HepG2 (cell line): Measurements from ENCODE around the gene FPGS. TPM values are rescaled to one million over a fixed set of nuclear protein-coding genes. Genes with fewer than 3 reads are reported as not detected.

Source experiments
- AHR ChIP-seq: IDR thresholded peaks from 2 replicates; pipeline ENCODE4 v1.6.1; 2018; ENCODE audit warnings: missing genetic modification reagents, missing compliant biosample characterization
- BCL6 ChIP-seq: IDR thresholded peaks from 2 replicates; pipeline ENCODE4 v1.6.1; 2016; ENCODE audit warnings: missing genetic modification reagents, missing compliant biosample characterization
- DNMT1 ChIP-seq: sonication (generic); formaldehyde crosslinking; IDR thresholded peaks from 2 replicates; pipeline ENCODE4 v1.5.1; 2020; ENCODE audit warnings: mild to moderate bottlenecking, missing genetic modification reagents
- GATA4 ChIP-seq: sonication (generic); IDR thresholded peaks from 2 replicates; pipeline ENCODE4 v1.6.1; 2016; ENCODE audit warnings: antibody characterized with exemption, low read depth, borderline replicate concordance
- HOXD1 ChIP-seq: sonication (generic); formaldehyde crosslinking; IDR thresholded peaks from 2 replicates; pipeline ENCODE4 v1.5.0; 2020; ENCODE audit warnings: missing genetic modification reagents
- MYNN ChIP-seq: sonication (generic); formaldehyde crosslinking; IDR thresholded peaks from 2 replicates; pipeline ENCODE4 v1.4.0; 2020; ENCODE audit warnings: mild to moderate bottlenecking, low read depth, missing genetic modification reagents
- NR2F6 ChIP-seq, 2 experiments: IDR thresholded peaks; 2 replicates each; pipeline ENCODE4 v1.6.1; 2016; ENCODE audit warnings: antibody characterized with exemption in 1 of 2, mild to moderate bottlenecking in 1 of 2
- RNF2 ChIP-seq: fragments of 450-650 bp; conservative IDR thresholded peaks from 2 replicates; pipeline ENCODE4 v1.6.1; 2016; ENCODE audit warnings: low read depth
- RXRB ChIP-seq: IDR thresholded peaks from 2 replicates; pipeline ENCODE4 v1.6.1; 2016; ENCODE audit warnings: borderline replicate concordance, missing genetic modification reagents, missing compliant biosample characterization
- SSRP1 ChIP-seq: IDR thresholded peaks from 2 replicates; pipeline ENCODE4 v1.6.1; 2016; ENCODE audit warnings: control low read depth
- ZNF468 ChIP-seq: sonication (generic); formaldehyde crosslinking; IDR thresholded peaks from 2 replicates; pipeline ENCODE4 v1.8.0; 2022; ENCODE audit warnings: mild to moderate bottlenecking, moderate library complexity, missing genetic modification reagents
- ZNF484 ChIP-seq: sonication (generic); formaldehyde crosslinking; IDR thresholded peaks from 2 replicates; pipeline ENCODE4 v1.5.1; 2020; ENCODE audit warnings: mild to moderate bottlenecking, low read depth, missing genetic modification reagents, borderline replicate concordance
- ZNF556 ChIP-seq: sonication (generic); formaldehyde crosslinking; IDR thresholded peaks from 2 replicates; pipeline ENCODE4 v1.4.0; 2020; ENCODE audit warnings: mild to moderate bottlenecking, missing genetic modification reagents, borderline replicate concordance
- ZNF83 ChIP-seq: sonication (generic); formaldehyde crosslinking; IDR thresholded peaks from 2 replicates; pipeline ENCODE4 v1.4.0; 2020; ENCODE audit warnings: missing genetic modification reagents, mild to moderate bottlenecking, borderline replicate concordance
- polyA plus RNA-seq, 8 experiments: library from polyadenylated mRNA; depleted of rRNA in 3 of 8; stranded (reverse) in 7 of 8; unstranded in 1 of 8; fragments of >200 nt; fragmentation: Illumina TruSeq in 4 of 8; extraction: Trizol in 4 of 8; gene quantifications; 2 replicates each; pipeline versions ENCODE4 v1.2.1 to v1.2.3, GENCODE V29; 2011 to 2016; ENCODE audit warnings: low read depth in 4 of 8, missing spikeins in 1 of 8, mixed read lengths in 1 of 8; ENCODE audit not compliant: insufficient read depth in 1 of 8
- total RNA-seq, 5 experiments: library from RNA; depleted of rRNA; stranded (reverse); fragments of >200 nt; fragmentation: Illumina TruSeq; extraction: Trizol; gene quantifications; 2 replicates each; pipeline ENCODE4 v1.2.3, GENCODE V29; 2016; ENCODE audit warnings: low read depth in 1 of 5
- TF ChIP-seq, protein P1 (sequence below): sonication (generic); formaldehyde crosslinking; IDR thresholded peaks from 2 replicates; pipeline ENCODE4 v1.4.0; 2020; ENCODE audit warnings: mild to moderate bottlenecking, missing genetic modification reagents
- TF ChIP-seq, protein P2 (sequence below): sonication (generic); formaldehyde crosslinking; IDR thresholded peaks from 2 replicates; pipeline ENCODE4 v1.5.0; 2020; ENCODE audit warnings: missing genetic modification reagents
- TF ChIP-seq, protein P3 (sequence below): sonication (generic); formaldehyde crosslinking; IDR thresholded peaks from 2 replicates; pipeline ENCODE4 v1.4.0; 2020; ENCODE audit warnings: missing genetic modification reagents
- TF ChIP-seq, protein P4 (sequence below): sonication (generic); formaldehyde crosslinking; IDR thresholded peaks from 2 replicates; pipeline ENCODE4; 2020; ENCODE audit warnings: missing genetic modification reagents, mild to moderate bottlenecking, borderline replicate concordance
- TF ChIP-seq, protein P5 (sequence below): sonication (generic); formaldehyde crosslinking; IDR thresholded peaks from 2 replicates; pipeline ENCODE4 v1.4.0; 2020; ENCODE audit warnings: missing genetic modification reagents, mild to moderate bottlenecking, borderline replicate concordance

The FPGS gene
- total and polyA plus RNA-seq, 2 of the 13 experiments (the other 11 are each of a cell fraction or from before 2014, with no cell fraction given): 35.6 to 36.8 TPM

DNA sequence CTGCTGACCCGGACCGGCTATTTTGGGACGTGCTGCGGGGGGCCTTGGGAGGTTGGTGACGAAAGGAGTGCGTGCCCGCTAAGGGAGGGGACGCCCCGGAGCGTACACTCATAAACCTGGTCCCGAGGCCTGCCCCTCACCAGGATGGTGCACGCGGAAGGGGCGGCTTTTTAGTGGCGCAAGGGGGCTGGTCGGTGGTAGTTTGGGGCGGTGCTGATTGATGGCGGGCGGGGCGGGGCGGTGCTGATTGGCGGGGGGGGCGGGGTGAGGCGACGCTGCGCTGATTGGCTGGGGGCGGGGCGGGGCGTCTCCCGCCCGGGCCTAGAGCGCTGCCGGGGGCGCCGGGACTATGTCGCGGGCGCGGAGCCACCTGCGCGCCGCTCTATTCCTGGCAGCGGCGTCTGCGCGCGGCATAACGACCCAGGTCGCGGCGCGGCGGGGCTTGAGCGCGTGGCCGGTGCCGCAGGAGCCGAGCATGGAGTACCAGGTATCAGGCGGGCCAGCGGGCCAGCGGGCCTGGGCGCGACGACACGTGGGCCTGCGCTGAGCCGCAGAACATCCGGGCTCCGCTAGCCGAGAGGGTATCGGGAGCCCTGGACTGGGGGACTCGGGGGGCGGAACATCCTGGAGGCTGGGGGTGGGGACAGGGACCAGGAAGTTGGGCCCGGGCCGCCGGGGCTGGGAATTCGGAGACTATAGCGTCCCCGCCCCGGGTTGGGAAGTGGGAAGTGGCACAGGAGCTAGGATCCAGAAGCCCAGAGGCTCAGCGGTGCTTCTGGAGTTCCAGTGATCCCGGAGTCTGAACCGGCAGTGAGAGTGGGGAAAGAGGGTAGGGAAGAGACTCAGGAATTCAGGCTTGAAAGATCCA, at the start of gene FPGS (continued):
- TF ChIP-seq, protein P1, sequence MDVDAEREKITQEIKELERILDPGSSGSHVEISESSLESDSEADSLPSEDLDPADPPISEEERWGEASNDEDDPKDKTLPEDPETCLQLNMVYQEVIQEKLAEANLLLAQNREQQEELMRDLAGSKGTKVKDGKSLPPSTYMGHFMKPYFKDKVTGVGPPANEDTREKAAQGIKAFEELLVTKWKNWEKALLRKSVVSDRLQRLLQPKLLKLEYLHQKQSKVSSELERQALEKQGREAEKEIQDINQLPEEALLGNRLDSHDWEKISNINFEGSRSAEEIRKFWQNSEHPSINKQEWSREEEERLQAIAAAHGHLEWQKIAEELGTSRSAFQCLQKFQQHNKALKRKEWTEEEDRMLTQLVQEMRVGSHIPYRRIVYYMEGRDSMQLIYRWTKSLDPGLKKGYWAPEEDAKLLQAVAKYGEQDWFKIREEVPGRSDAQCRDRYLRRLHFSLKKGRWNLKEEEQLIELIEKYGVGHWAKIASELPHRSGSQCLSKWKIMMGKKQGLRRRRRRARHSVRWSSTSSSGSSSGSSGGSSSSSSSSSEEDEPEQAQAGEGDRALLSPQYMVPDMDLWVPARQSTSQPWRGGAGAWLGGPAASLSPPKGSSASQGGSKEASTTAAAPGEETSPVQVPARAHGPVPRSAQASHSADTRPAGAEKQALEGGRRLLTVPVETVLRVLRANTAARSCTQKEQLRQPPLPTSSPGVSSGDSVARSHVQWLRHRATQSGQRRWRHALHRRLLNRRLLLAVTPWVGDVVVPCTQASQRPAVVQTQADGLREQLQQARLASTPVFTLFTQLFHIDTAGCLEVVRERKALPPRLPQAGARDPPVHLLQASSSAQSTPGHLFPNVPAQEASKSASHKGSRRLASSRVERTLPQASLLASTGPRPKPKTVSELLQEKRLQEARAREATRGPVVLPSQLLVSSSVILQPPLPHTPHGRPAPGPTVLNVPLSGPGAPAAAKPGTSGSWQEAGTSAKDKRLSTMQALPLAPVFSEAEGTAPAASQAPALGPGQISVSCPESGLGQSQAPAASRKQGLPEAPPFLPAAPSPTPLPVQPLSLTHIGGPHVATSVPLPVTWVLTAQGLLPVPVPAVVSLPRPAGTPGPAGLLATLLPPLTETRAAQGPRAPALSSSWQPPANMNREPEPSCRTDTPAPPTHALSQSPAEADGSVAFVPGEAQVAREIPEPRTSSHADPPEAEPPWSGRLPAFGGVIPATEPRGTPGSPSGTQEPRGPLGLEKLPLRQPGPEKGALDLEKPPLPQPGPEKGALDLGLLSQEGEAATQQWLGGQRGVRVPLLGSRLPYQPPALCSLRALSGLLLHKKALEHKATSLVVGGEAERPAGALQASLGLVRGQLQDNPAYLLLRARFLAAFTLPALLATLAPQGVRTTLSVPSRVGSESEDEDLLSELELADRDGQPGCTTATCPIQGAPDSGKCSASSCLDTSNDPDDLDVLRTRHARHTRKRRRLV (CRISPR knock-in tag): no peak
- no peak for TF ChIP-seq AHR
- TF ChIP-seq, protein P2, sequence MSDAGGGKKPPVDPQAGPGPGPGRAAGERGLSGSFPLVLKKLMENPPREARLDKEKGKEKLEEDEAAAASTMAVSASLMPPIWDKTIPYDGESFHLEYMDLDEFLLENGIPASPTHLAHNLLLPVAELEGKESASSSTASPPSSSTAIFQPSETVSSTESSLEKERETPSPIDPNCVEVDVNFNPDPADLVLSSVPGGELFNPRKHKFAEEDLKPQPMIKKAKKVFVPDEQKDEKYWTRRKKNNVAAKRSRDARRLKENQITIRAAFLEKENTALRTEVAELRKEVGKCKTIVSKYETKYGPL (CRISPR knock-in tag): no peak
- no peak for TF ChIP-seq ZNF484 (CRISPR knock-in tag)
- TF ChIP-seq SSRP1 (CRISPR knock-in tag): no peak
- no peak for TF ChIP-seq HOXD1 (CRISPR knock-in tag)
- TF ChIP-seq, protein P3, sequence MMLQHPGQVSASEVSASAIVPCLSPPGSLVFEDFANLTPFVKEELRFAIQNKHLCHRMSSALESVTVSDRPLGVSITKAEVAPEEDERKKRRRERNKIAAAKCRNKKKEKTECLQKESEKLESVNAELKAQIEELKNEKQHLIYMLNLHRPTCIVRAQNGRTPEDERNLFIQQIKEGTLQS (CRISPR knock-in tag): 0 out of 2 replicates have a peak, but pooled peaks have one; percentile 23
- TF ChIP-seq, protein P4, sequence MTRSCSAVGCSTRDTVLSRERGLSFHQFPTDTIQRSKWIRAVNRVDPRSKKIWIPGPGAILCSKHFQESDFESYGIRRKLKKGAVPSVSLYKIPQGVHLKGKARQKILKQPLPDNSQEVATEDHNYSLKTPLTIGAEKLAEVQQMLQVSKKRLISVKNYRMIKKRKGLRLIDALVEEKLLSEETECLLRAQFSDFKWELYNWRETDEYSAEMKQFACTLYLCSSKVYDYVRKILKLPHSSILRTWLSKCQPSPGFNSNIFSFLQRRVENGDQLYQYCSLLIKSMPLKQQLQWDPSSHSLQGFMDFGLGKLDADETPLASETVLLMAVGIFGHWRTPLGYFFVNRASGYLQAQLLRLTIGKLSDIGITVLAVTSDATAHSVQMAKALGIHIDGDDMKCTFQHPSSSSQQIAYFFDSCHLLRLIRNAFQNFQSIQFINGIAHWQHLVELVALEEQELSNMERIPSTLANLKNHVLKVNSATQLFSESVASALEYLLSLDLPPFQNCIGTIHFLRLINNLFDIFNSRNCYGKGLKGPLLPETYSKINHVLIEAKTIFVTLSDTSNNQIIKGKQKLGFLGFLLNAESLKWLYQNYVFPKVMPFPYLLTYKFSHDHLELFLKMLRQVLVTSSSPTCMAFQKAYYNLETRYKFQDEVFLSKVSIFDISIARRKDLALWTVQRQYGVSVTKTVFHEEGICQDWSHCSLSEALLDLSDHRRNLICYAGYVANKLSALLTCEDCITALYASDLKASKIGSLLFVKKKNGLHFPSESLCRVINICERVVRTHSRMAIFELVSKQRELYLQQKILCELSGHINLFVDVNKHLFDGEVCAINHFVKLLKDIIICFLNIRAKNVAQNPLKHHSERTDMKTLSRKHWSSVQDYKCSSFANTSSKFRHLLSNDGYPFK (CRISPR knock-in tag): peak; percentile 51; the same call in 1 of the 2 replicates
- TF ChIP-seq NR2F6 (IDR thresholded peaks at IDR 0.05): no peak
- TF ChIP-seq NR2F6 (CRISPR knock-in tag; IDR thresholded peaks at IDR 0.05): no peak
- peak; percentile 69; the same call in 1 of the 2 replicates for TF ChIP-seq RNF2
- TF ChIP-seq BCL6 (CRISPR knock-in tag): no peak
- TF ChIP-seq, protein P5, sequence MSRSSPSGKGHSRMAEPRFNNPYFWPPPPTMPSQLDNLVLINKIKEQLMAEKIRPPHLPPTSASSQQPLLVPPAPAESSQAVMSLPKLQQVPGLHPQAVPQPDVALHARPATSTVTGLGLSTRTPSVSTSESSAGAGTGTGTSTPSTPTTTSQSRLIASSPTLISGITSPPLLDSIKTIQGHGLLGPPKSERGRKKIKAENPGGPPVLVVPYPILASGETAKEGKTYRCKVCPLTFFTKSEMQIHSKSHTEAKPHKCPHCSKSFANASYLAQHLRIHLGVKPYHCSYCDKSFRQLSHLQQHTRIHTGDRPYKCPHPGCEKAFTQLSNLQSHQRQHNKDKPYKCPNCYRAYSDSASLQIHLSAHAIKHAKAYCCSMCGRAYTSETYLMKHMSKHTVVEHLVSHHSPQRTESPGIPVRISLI (CRISPR knock-in tag): no peak
- TF ChIP-seq GATA4: no peak; the same call in none of the 2 replicates
- no peak for TF ChIP-seq ZNF468 (CRISPR knock-in tag)
- no peak for TF ChIP-seq ZNF83 (CRISPR knock-in tag)
- TF ChIP-seq ZNF556 (CRISPR knock-in tag): peak; percentile 69; the same call in 1 of the 2 replicates
- TF ChIP-seq RXRB: peak; percentile 2; the same call in 1 of the 2 replicates
- no peak for TF ChIP-seq MYNN
- peak; percentile 73; the same call in 1 of the 2 replicates for TF ChIP-seq DNMT1 (CRISPR knock-in tag)
